Measurements from ENCODE around the gene LPIN2. TPM values are rescaled to one million over a fixed set of nuclear protein-coding genes. Genes with fewer than 3 reads are reported as not detected.
A peak's percentile ranks its signal among the peaks of the same experiment; 100 is the strongest.

Gene LPIN2
- total RNA-seq, 1 donor, result 48.1 TPM

GRCh38 chr18:2976218-2977132 is 36.5 kb downstream of the LPIN2 start:
- no peaks in the 10 kb centered on the region for H3K27me3 ChIP-seq (ENCODE audit: insufficient read depth, low read length)
- H3K4me1 ChIP-seq (ENCODE audit: insufficient read depth, low read length), result peaks cover 63% of the 10 kb centered on the region
- H4K20me1 ChIP-seq (ENCODE audit: insufficient read depth, low read length), result peaks cover 12% of the 10 kb centered on the region
- H2AFZ ChIP-seq (ENCODE audit: low read length), result no peak overlapping the region
- TF ChIP-seq CTCF (IDR thresholded peaks at IDR 0.05; ENCODE audit: extremely low read depth, low read depth, low read length), result no peak
- H3K9me3 ChIP-seq (ENCODE audit: low read depth, low read length), result no peaks in the 10 kb centered on the region
- H3K4me2 ChIP-seq (ENCODE audit: insufficient read depth, low read length), result no peak overlapping the region
- peaks cover 92% of the 10 kb centered on the region for H3K79me2 ChIP-seq (ENCODE audit: insufficient read depth, low read length)
- H3K27ac ChIP-seq (ENCODE audit: low read depth, low read length), result no peak overlapping the region
- no peak for DNase-seq (ENCODE audit: insufficient read length, low spot score, missing footprints)
- H3K4me3 ChIP-seq (ENCODE audit: insufficient read depth, low read length), result no peak overlapping the region
- H3K36me3 ChIP-seq (ENCODE audit: insufficient read depth, low read length), result no peaks in the 10 kb centered on the region

- H3K4me3 ChIP-seq (ENCODE audit: insufficient read depth, low read length), result no peak overlapping the region
- peaks cover 11% of the 10 kb centered on the region for H4K20me1 ChIP-seq (ENCODE audit: insufficient read depth, low read length)
- peaks cover 46% of the 10 kb centered on the region for H3K4me1 ChIP-seq (ENCODE audit: insufficient read depth, low read length)
- no peak overlapping the region for H2AFZ ChIP-seq (ENCODE audit: low read length)
- H3K27me3 ChIP-seq (ENCODE audit: insufficient read depth, low read length), result no peaks in the 10 kb centered on the region
- H3K79me2 ChIP-seq (ENCODE audit: insufficient read depth, low read length), result peaks cover 92% of the 10 kb centered on the region
- H3K36me3 ChIP-seq (ENCODE audit: insufficient read depth, low read length), result no peaks in the 10 kb centered on the region
- no peak overlapping the region for H3K4me2 ChIP-seq (ENCODE audit: insufficient read depth, low read length)
- no peak for DNase-seq (ENCODE audit: insufficient read length, low spot score, missing footprints)
- peak overlapping the region; percentile 33 for H3K27ac ChIP-seq (ENCODE audit: low read depth, low read length)
- H3K9me3 ChIP-seq (ENCODE audit: low read depth, low read length), result no peaks in the 10 kb centered on the region
- TF ChIP-seq CTCF (IDR thresholded peaks at IDR 0.05; ENCODE audit: extremely low read depth, low read depth, low read length), result no peak
Observed at GRCh38 chr18:2974731-2975130, 38.2 kb downstream of the LPIN2 start.

- H3K9me3 ChIP-seq (ENCODE audit: low read depth, low read length), result no peaks in the 10 kb centered on the region
- H2AFZ ChIP-seq (ENCODE audit: low read length), result peak overlapping the region; percentile 50
- H3K4me2 ChIP-seq (ENCODE audit: insufficient read depth, low read length), result peak overlapping the region; percentile 90
- DNase-seq (ENCODE audit: insufficient read length, low spot score, missing footprints), result peak; percentile 82
- no peaks in the 10 kb centered on the region for H3K27me3 ChIP-seq (ENCODE audit: insufficient read depth, low read length)
- H3K4me3 ChIP-seq (ENCODE audit: insufficient read depth, low read length), result peak overlapping the region; percentile 62
- H3K27ac ChIP-seq (ENCODE audit: low read depth, low read length), result peak overlapping the region; percentile 87
- peaks cover 99% of the 10 kb centered on the region for H3K79me2 ChIP-seq (ENCODE audit: insufficient read depth, low read length)
- peaks cover 12% of the 10 kb centered on the region for H4K20me1 ChIP-seq (ENCODE audit: insufficient read depth, low read length)
- no peak for TF ChIP-seq CTCF (IDR thresholded peaks at IDR 0.05; ENCODE audit: extremely low read depth, low read depth, low read length)
- H3K4me1 ChIP-seq (ENCODE audit: insufficient read depth, low read length), result peaks cover 18% of the 10 kb centered on the region
- H3K36me3 ChIP-seq (ENCODE audit: insufficient read depth, low read length), result no peaks in the 10 kb centered on the region
Observed at GRCh38 chr18:2971741-2972552, 41.0 kb downstream of the LPIN2 start.

Data from osteoblast (primary cell).